ENCODE measurements around the gene CLEC2L.

Gene CLEC2L

GRCh38 chr7:139580435-139580834 is 57.0 kb downstream of the CLEC2L start:
- DNase-seq, result no peak

- no peak for DNase-seq
Observed at GRCh38 chr7:139582130-139582650, 58.7 kb downstream of the CLEC2L start.

GRCh38 chr7:139582671-139583155 is 59.2 kb downstream of the CLEC2L start:
- no peak for DNase-seq

- DNase-seq, result no peak
Observed at GRCh38 chr7:139583826-139584553, 60.5 kb downstream of the CLEC2L start.

DNA sequence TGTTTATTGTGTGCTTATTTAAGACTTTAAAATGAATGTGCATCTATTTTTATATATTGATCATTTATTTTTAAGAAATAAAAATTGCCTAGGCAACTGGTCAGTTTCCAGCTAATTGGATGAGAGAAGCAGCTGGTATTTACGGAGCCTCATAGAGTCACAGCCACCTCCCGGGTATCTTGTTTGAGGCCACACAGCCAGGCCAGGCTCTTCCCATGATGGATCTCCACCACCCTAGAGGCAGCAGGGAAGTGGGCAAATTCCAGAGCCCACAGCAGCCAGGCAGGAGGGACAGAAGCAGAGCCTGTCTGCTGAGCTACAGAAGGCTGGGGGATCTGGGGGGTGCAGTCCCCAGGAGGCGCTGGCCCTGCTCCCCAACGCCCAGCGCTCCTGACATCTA is 61.6 kb downstream of the CLEC2L start:
- DNase-seq, result no peak

DNA sequence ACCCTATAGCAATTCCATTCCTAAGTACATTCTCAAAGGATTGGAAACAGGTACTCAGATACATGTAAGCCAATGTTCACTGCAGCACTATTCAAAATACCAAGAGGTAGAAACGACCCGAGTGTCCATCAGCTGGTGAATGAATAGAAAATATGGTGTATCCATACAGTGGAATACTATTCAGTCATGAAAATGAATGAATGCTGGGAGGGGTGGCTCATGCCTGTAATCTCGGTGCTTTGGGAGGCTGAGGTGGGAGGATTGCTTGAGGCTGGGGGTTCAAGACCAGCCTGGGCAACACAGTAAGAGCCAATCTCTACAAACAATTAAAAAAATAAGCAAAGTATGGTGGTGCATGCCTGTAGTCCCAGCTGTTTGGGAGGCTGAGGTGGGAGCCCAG is 62.8 kb downstream of the CLEC2L start:
- no peak for DNase-seq

GRCh38 chr7:139587535-139587934 is 64.0 kb downstream of the CLEC2L start:
- DNase-seq, result no peak

GRCh38 chr7:139588632-139589031 is 65.1 kb downstream of the CLEC2L start:
- no peak for DNase-seq

DNA sequence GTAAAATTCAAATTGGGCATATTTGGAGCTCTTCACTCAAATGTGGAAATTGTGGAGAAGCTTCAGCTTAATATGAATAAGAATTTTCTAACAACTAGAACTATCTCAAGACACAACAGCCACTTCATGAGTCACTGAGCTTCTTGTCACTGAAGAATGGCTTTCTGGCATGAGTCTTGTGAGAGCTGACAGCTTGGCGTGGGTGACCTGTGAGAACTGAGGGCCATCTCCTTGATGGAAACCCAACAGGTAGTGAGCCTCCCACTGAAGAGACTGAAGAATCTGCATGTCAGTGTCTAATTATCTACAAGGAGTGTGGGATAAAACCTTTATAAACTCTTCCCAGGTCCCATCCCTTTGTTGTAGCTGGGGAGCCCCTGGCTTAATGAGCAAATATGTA is 66.0 kb downstream of the CLEC2L start:
- DNase-seq, result no peak

- DNase-seq, result no peak
Observed at GRCh38 chr7:139591550-139592195, 68.2 kb downstream of the CLEC2L start.

DNA sequence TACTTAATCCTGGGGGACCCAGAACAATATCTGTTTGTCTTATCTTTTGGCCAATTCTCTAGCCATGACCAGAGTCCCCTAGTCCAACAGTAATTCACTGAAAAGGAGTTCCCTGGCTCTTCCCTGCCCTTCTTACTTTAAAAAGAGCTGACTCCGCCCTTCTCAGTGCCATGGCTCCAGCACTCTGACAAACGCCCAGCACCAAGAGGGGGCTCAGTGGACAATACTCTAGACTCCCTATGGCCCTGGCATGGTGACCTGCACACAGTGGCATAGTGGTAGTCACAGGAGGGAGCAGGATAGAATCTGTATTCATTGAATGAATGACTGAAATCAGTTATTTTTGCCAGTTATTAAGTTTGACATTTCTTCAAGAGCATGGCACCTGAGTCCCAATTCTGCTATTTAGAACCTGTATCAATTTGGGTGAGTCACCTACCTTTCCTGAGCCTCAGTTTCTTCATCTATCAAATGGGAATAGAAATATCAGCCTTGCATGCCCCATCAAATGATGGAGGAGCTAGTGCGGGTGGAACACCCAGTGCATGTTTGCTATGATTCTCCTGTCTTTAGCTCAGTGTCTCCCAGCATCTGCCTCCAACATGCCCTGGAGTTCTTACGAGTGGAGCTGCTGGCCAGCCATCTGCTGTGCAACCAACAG is 69.4 kb downstream of the CLEC2L start:
- DNase-seq, result no peak

- DNase-seq, result no peak
Observed at GRCh38 chr7:139594090-139594489, 70.6 kb downstream of the CLEC2L start.

Measured in activated CD4-positive, alpha-beta T cell treated with anti-CD3 and anti-CD28 coated beads, Interleukin-2, amount 50 U/mL, for 48 hours (primary cell).